NCI-H2196 (cell line): Measurements from ENCODE around the gene HHIPL1.
"Not testable (repeated sequence)": the region's sequence is repeated elsewhere in the genome, so short reads cannot be mapped to it uniquely, and the experiment has no call there.

Experiments used
- DNase-seq: peaks from one replicate; lab custom pipeline; 2025; ENCODE audit not compliant: unreplicated experiment; lab: John Stamatoyannopoulos, UW

Gene HHIPL1

GRCh38 chr14:99633141-99633540, 11.8 kb upstream of the HHIPL1 start:
- no peak for DNase-seq

- DNase-seq, result no peak
Observed at GRCh38 chr14:99633918-99634317, 11.0 kb upstream of the HHIPL1 start.

GRCh38 chr14:99634443-99634842, 10.5 kb upstream of the HHIPL1 start:
- DNase-seq, result no peak

GRCh38 chr14:99635116-99635515, 9.8 kb upstream of the HHIPL1 start:
- no peak for DNase-seq

GRCh38 chr14:99636487-99636886, 8.4 kb upstream of the HHIPL1 start:
- no peak for DNase-seq

- DNase-seq, result no peak
Observed at GRCh38 chr14:99637624-99638023, 7.3 kb upstream of the HHIPL1 start.

- not testable (repeated sequence) for DNase-seq
Observed at GRCh38 chr14:99642771-99643170, 2.2 kb upstream of the HHIPL1 start.

GRCh38 chr14:99643343-99643742, 1.6 kb upstream of the HHIPL1 start:
- no peak for DNase-seq

GRCh38 chr14:99644035-99644587, 818 bp upstream of the HHIPL1 start:
- DNase-seq, result no peak

GRCh38 chr14:99645545-99646505, 896 bp downstream of the HHIPL1 start:
- no peak for DNase-seq

GRCh38 chr14:99647411-99647810, 2.5 kb downstream of the HHIPL1 start:
- no peak for DNase-seq

- no peak for DNase-seq
Observed at GRCh38 chr14:99648027-99648784, 3.3 kb downstream of the HHIPL1 start.

- DNase-seq, result no peak
Observed at GRCh38 chr14:99649219-99649618, 4.3 kb downstream of the HHIPL1 start.

- no peak for DNase-seq
Observed at GRCh38 chr14:99649643-99650042, 4.7 kb downstream of the HHIPL1 start.

GRCh38 chr14:99650189-99650588, 5.3 kb downstream of the HHIPL1 start:
- DNase-seq, result no peak

- DNase-seq, result no peak
Observed at GRCh38 chr14:99651953-99652746, 7.2 kb downstream of the HHIPL1 start.

- peak; percentile 19 for DNase-seq
Observed at GRCh38 chr14:99654235-99654985, 9.5 kb downstream of the HHIPL1 start.

- no peak for DNase-seq
Observed at GRCh38 chr14:99655521-99655920, 10.6 kb downstream of the HHIPL1 start.

GRCh38 chr14:99656171-99656570, 11.2 kb downstream of the HHIPL1 start:
- no peak for DNase-seq

GRCh38 chr14:99657645-99658155, 12.8 kb downstream of the HHIPL1 start:
- no peak for DNase-seq
